Gastrocnemius medialis (tissue), 4 donors: ENCODE measurements around the gene CHN2. TPM values are rescaled to one million over a fixed set of nuclear protein-coding genes. Genes with fewer than 3 reads are reported as not detected.
"Not testable (repeated sequence)": the region's sequence is repeated elsewhere in the genome, so short reads cannot be mapped to it uniquely, and the experiment has no call there.

ENCODE experiments used
- ATAC-seq, 2 donors: fragments of 150-250 bp; one replicate each; pipeline ENCODE4 v1.9.1; 2016
- DNase-seq, 2 donors: peaks; one replicate each; pipeline ENCODE4 v3.0.0-alpha.2; 2019
- H3K27ac ChIP-seq, 4 donors: fragments of 200-600 bp; sonication (generic); 1 replicate in 1 of 4; 2 replicates in 3 of 4; pipeline ENCODE4 v1.5.1; 2016 to 2018; ENCODE audit warnings: mild to moderate bottlenecking in 2 of 4, moderate library complexity in 1 of 4
- H3K27me3 ChIP-seq, 3 donors: fragments of 200-600 bp; sonication (generic) in 2 of 3; 1 replicate in 1 of 3; 2 replicates in 2 of 3; pipeline versions ENCODE4 v1.5.1 to v1.6.0; 2016 to 2019; ENCODE audit warnings: mild to moderate bottlenecking in 1 of 3, moderate library complexity in 1 of 3
- H3K36me3 ChIP-seq, 2 donors: fragments of 200-600 bp; sonication (generic) in 1 of 2; one replicate each; pipeline ENCODE4 v1.5.1; 2017 to 2018
- H3K4me1 ChIP-seq, 2 donors: fragments of 200-600 bp; sonication (generic) in 1 of 2; one replicate each; pipeline ENCODE4 v1.5.1; 2016 to 2017; ENCODE audit warnings: mild to moderate bottlenecking in 2 of 2
- H3K4me3 ChIP-seq, 4 donors: fragments of 200-600 bp; sonication (generic) in 3 of 4; 1 replicate in 1 of 4; 2 replicates in 3 of 4; pipeline ENCODE4 v1.5.1; 2016 to 2019; ENCODE audit warnings: mild to moderate bottlenecking in 2 of 4
- H3K9me3 ChIP-seq, 3 donors: fragments of 200-600 bp; sonication (generic) in 2 of 3; 1 replicate in 1 of 3; 2 replicates in 2 of 3; pipeline ENCODE4 v1.5.1; 2016 to 2019
- CTCF ChIP-seq, 5 experiments: fragments of 450-650 bp in 3 of 5; fragments of 200-600 bp in 2 of 5; sonication (generic) in 2 of 5; IDR thresholded peaks in 4 of 5; conservative IDR thresholded peaks in 1 of 5; 1 replicate in 4 of 5; 2 replicates in 1 of 5; pipeline ENCODE4 v1.5.1; 2016 to 2019; ENCODE audit warnings: antibody characterized with exemption in 5 of 5, mild to moderate bottlenecking in 3 of 5, moderate library complexity in 3 of 5
- POLR2A ChIP-seq, 2 donors: fragments of 450-650 bp; IDR thresholded peaks; one replicate each; pipeline ENCODE4 v1.6.1; 2017; ENCODE audit warnings: antibody characterized with exemption in 2 of 2, mild to moderate bottlenecking in 2 of 2, moderate library complexity in 2 of 2
- in situ Hi-C, 4 donors: fragments of 200-750 bp; cut with MboI; loops; one replicate each; pipeline versions ENCODE4 v1.15.0 to v1.8.0; 2017; ENCODE audit warnings: low sequenced_read_pairs in 4 of 4
- intact Hi-C: fragments of 100-400 bp; cut with DNase I; formaldehyde crosslinking; loops from one replicate; pipeline ENCODE4 v1.15.1; 2023; ENCODE audit warnings: low total_unique reads
- total RNA-seq, 4 donors: library from RNA; depleted of rRNA; stranded (reverse); fragments of >200 nt; gene quantifications; one replicate each; pipeline versions ENCODE4 v1.1.0 to v1.2.3, GENCODE V29; 2016

CHN2 gene
- total RNA-seq, 4 donors from 2014 or later, result 5.9 to 11.3 (median 8.2) TPM

- ATAC-seq (peak in 1 of 2 donors; percentile 68), DNase-seq (no peak)
- Histone ChIP-seq H3K36me3 (no peaks in the 10 kb centered on the region), H3K27me3 (no peaks in the 10 kb centered on the region), H3K4me3 (no peak overlapping the region), H3K27ac (no peak overlapping the region), H3K9me3 (no peaks in the 10 kb centered on the region), H3K4me1 (no peaks in the 10 kb centered on the region)
- no peak for TF ChIP-seq POLR2A (IDR thresholded peaks at IDR 0.05)
- TF ChIP-seq CTCF (IDR thresholded peaks at IDR 0.05 in 4 of 5, conservative IDR thresholded peaks at IDR 0.05 in 1 of 5), result no peak
- in situ Hi-C loops, result no loop called here
- intact Hi-C loops, result no loop called here
These were observed 61.5 kb downstream of the CHN2 start for GRCh38 chr7:29255906-29256692.

- DNase-seq, result no peak
- no peak for TF ChIP-seq POLR2A (IDR thresholded peaks at IDR 0.05)
- TF ChIP-seq CTCF (IDR thresholded peaks at IDR 0.05 in 4 of 5, conservative IDR thresholded peaks at IDR 0.05 in 1 of 5), result no peak
- ATAC-seq, result no peak
- no peak overlapping the region for H3K4me3 ChIP-seq
- no peaks in the 10 kb centered on the region for H3K27me3 ChIP-seq
- in situ Hi-C loops (no loop called here), intact Hi-C loops (no loop called here)
- no peak overlapping the region for H3K27ac ChIP-seq
- no peaks in the 10 kb centered on the region for H3K36me3 ChIP-seq
- H3K9me3 ChIP-seq, result no peaks in the 10 kb centered on the region
- no peaks in the 10 kb centered on the region for H3K4me1 ChIP-seq
These were observed 62.1 kb downstream of the CHN2 start for GRCh38 chr7:29256693-29257002.

- Histone ChIP-seq H3K27ac (no peak overlapping the region), H3K9me3 (no peaks in the 10 kb centered on the region), H3K4me1 (no peaks in the 10 kb centered on the region), H3K36me3 (no peaks in the 10 kb centered on the region), H3K27me3 (no peaks in the 10 kb centered on the region), H3K4me3 (no peak overlapping the region)
- no peak for TF ChIP-seq CTCF (IDR thresholded peaks at IDR 0.05 in 4 of 5, conservative IDR thresholded peaks at IDR 0.05 in 1 of 5)
- TF ChIP-seq POLR2A (IDR thresholded peaks at IDR 0.05), result no peak
- in situ Hi-C loops, result no loop called here
- DNase-seq (no peak), ATAC-seq (no peak)
- intact Hi-C loops, result no loop called here
These were observed 64.4 kb downstream of the CHN2 start for GRCh38 chr7:29258951-29259350.

GRCh38 chr7:29262191-29262917 is 67.8 kb downstream of the CHN2 start:
- intact Hi-C loops, result no loop called here
- H3K4me3 ChIP-seq, result no peak overlapping the region
- in situ Hi-C loops, result no loop called here
- no peak for ATAC-seq
- TF ChIP-seq CTCF (IDR thresholded peaks at IDR 0.05 in 4 of 5, conservative IDR thresholded peaks at IDR 0.05 in 1 of 5) (no peak), POLR2A (IDR thresholded peaks at IDR 0.05) (no peak)
- H3K27me3 ChIP-seq, result no peaks in the 10 kb centered on the region
- H3K36me3 ChIP-seq, result no peaks in the 10 kb centered on the region
- H3K4me1 ChIP-seq, result no peaks in the 10 kb centered on the region
- no peak for DNase-seq
- no peaks in the 10 kb centered on the region for H3K9me3 ChIP-seq
- H3K27ac ChIP-seq, result no peak overlapping the region

- DNase-seq, in situ Hi-C loops, H3K36me3 ChIP-seq, H3K4me1 ChIP-seq, H3K27me3 ChIP-seq, intact Hi-C loops, ATAC-seq, H3K4me3 ChIP-seq, H3K27ac ChIP-seq, H3K9me3 ChIP-seq: not testable (repeated sequence)
These were observed 69.1 kb downstream of the CHN2 start for GRCh38 chr7:29263601-29264207.
